GM23248 (cell line): ENCODE results near the gene SLC13A2.

Source experiments
- EZH2 ChIP-seq: fragments of 200-600 bp; sonication (generic); IDR thresholded peaks from 2 replicates; pipeline ENCODE4 v1.6.1; 2018; ENCODE audit warnings: antibody characterized with exemption, mild to moderate bottlenecking; ENCODE audit not compliant: insufficient read depth, poor library complexity, severe bottlenecking
- EZH2phosphoT487 ChIP-seq: fragments of 200-600 bp; sonication (generic); IDR thresholded peaks from 2 replicates; pipeline ENCODE4 v1.6.1; 2018; ENCODE audit warnings: antibody characterized with exemption, moderate library complexity, mild to moderate bottlenecking, low read depth; ENCODE audit not compliant: insufficient read depth

DNA sequence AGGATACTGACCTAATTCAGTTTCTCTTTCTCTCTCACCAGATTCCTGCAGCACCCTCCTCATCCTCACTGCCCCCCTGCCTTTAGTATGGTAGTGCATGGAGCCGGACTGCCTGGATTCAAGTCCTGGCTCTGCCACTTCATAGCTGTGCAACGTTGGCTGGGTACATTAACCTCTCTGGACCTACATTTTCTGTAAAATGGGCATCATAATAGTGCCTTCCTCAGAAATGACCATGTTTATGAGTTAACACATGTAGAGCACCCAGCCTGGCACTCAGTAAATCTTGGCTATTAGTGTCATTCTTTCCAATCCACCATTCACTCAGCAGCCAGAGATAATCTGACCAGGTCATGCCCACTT is 71.7 kb downstream of the SLC13A2 start:
- TF ChIP-seq EZH2phosphoT487, result no peak
- no peak for TF ChIP-seq EZH2
